SK-N-SH (cell line): ENCODE data around the gene HYCC2. TPM values are rescaled to one million over a fixed set of nuclear protein-coding genes. Genes with fewer than 3 reads are reported as not detected.

Experiments used
- CTCF ChIA-PET: fragments of 300-600, 350-600 bp; formaldehyde crosslinking; extraction: SDS; loops from one replicate; lab custom pipeline; 2021; lab: Yijun Ruan, JAX
- POLR2A ChIA-PET: fragments of 350-600 bp; sonication (Branson Sonifier 250); formaldehyde crosslinking; extraction: SDS; loops from one replicate; lab custom pipeline; 2020; ENCODE audit warnings: antibody characterized with exemption, inconsistent platforms; lab: Yijun Ruan, JAX
- DNase-seq: peaks from one replicate; pipeline ENCODE4 v3.0.0; 2012
- H2AFZ ChIP-seq: fragments of 200-600 bp; sonication (generic); 2 replicates; pipeline ENCODE4 v1.8.1; 2016; ENCODE audit warnings: antibody characterized with exemption, mild to moderate bottlenecking, low read depth
- H3F3A ChIP-seq: fragments of 200-600 bp; sonication (generic); replicated peaks from 2 replicates; pipeline ENCODE3; 2016; ENCODE audit warnings: antibody characterized with exemption, mild to moderate bottlenecking; ENCODE audit not compliant: insufficient read depth
- H3K27ac ChIP-seq, 2 experiments: fragments of 200-500 bp in 1 of 2; fragments of 200-600 bp in 1 of 2; sonication (Bioruptor generic) in 1 of 2; sonication (generic), shearing (Covaris generic) in 1 of 2; 2 replicates each; pipeline versions ENCODE4 v1.5.1 to v1.6.1; 2014 to 2016; ENCODE audit warnings: low read depth in 2 of 2, inconsistent platforms in 1 of 2, low read length in 1 of 2, mild to moderate bottlenecking in 1 of 2, mixed read lengths in 1 of 2
- H3K27me3 ChIP-seq: fragments of 200-600 bp; sonication (generic), shearing (Covaris generic); 2 replicates; pipeline ENCODE4 v1.6.1; 2016; ENCODE audit warnings: mixed run types; ENCODE audit not compliant: insufficient read depth
- H3K36me3 ChIP-seq, 2 experiments: fragments of 200-500 bp in 1 of 2; fragments of 200-600 bp in 1 of 2; sonication (Bioruptor generic) in 1 of 2; sonication (generic) in 1 of 2; replicated peaks in 1 of 2; 2 replicates each; pipeline versions ENCODE3 to v1.5.1; 2014 to 2016; ENCODE audit warnings: low read length in 1 of 2, mild to moderate bottlenecking in 1 of 2; ENCODE audit not compliant: insufficient read depth in 2 of 2, control insufficient read depth in 1 of 2
- H3K4me1 ChIP-seq, 2 experiments: fragments of 200-500 bp in 1 of 2; fragments of 200-600 bp in 1 of 2; sonication (Bioruptor generic) in 1 of 2; sonication (generic), shearing (Covaris generic) in 1 of 2; 2 replicates each; pipeline versions ENCODE4 v1.5.1 to v1.6.1; 2014 to 2016; ENCODE audit warnings: low read depth in 1 of 2, low read length in 1 of 2, mixed run types in 1 of 2; ENCODE audit not compliant: insufficient read depth in 2 of 2, control insufficient read depth in 1 of 2
- H3K4me2 ChIP-seq: fragments of 200-600 bp; sonication (generic), shearing (Covaris generic); 2 replicates; pipeline ENCODE4 v1.6.1; 2017; ENCODE audit warnings: mixed run types
- H3K4me3 ChIP-seq, 2 experiments: fragments of 200-500 bp in 1 of 2; fragments of 200-600 bp in 1 of 2; sonication (Bioruptor generic) in 1 of 2; sonication (generic), shearing (Covaris generic) in 1 of 2; 2 replicates each; pipeline versions ENCODE4 v1.5.1 to v1.8.1; 2014 to 2016; ENCODE audit warnings: low read depth in 2 of 2, inconsistent platforms in 1 of 2, low read length in 1 of 2, mild to moderate bottlenecking in 1 of 2, mixed read lengths in 1 of 2, moderate library complexity in 1 of 2
- H3K79me2 ChIP-seq: fragments of 200-600 bp; sonication (generic); 2 replicates; pipeline ENCODE4 v1.8.1; 2017; ENCODE audit warnings: mild to moderate bottlenecking; ENCODE audit not compliant: insufficient read depth
- H3K9ac ChIP-seq: fragments of 200-600 bp; sonication (generic); 2 replicates; pipeline ENCODE4 v1.6.1; 2017; ENCODE audit warnings: mixed run types
- H3K9me2 ChIP-seq: fragments of 200-600 bp; sonication (generic); 2 replicates; pipeline ENCODE4 v1.6.1; 2017; ENCODE audit warnings: mixed run types
- H3K9me3 ChIP-seq: fragments of 200-600 bp; sonication (generic); 2 replicates; pipeline ENCODE4 v1.6.1; 2017; ENCODE audit warnings: mixed run types, mild to moderate bottlenecking, moderate library complexity
- H4K20me1 ChIP-seq: fragments of 200-600 bp; sonication (generic); 2 replicates; pipeline ENCODE4 v1.6.1; 2017; ENCODE audit warnings: mild to moderate bottlenecking, mixed run types; ENCODE audit not compliant: insufficient read depth
- CHD2 ChIP-seq: fragments of 150-350 bp; IDR thresholded peaks from 2 replicates; pipeline ENCODE4 v1.6.1; 2018; ENCODE audit warnings: low read length; ENCODE audit not compliant: partially characterized antibody
- CTCF ChIP-seq: fragments of 200-600 bp; sonication (generic); IDR thresholded peaks from 2 replicates; pipeline ENCODE4 v1.6.1; 2017; ENCODE audit warnings: antibody characterized with exemption, mild to moderate bottlenecking, moderate library complexity
- EP300 ChIP-seq, 2 experiments: IDR thresholded peaks; 2 replicates each; pipeline versions ENCODE4 v1.4.0 to v1.6.1; 2012; ENCODE audit warnings: borderline replicate concordance in 1 of 2, low read depth in 1 of 2, low read length in 1 of 2
- EZH2phosphoT487 ChIP-seq: fragments of 200-600 bp; sonication (generic); IDR thresholded peaks from 2 replicates; pipeline ENCODE4 v1.6.1; 2017; ENCODE audit warnings: low read depth, mixed run types, mild to moderate bottlenecking, antibody characterized with exemption, moderate library complexity, borderline replicate concordance
- FOSL2 ChIP-seq: IDR thresholded peaks from 2 replicates; pipeline ENCODE4 v1.4.0; 2012; ENCODE audit warnings: low read depth, mild to moderate bottlenecking, moderate library complexity, borderline replicate concordance
- GABPA ChIP-seq: IDR thresholded peaks from 2 replicates; pipeline ENCODE4 v1.4.0; 2012; ENCODE audit warnings: low read depth, mild to moderate bottlenecking
- GATA2 ChIP-seq: sonication (generic); formaldehyde crosslinking; IDR thresholded peaks from 2 replicates; pipeline ENCODE4 v1.5.0; 2020; ENCODE audit warnings: mild to moderate bottlenecking, missing genetic modification reagents
- JUND ChIP-seq: IDR thresholded peaks from 2 replicates; pipeline ENCODE4 v1.4.0; 2012
- MEF2A ChIP-seq: IDR thresholded peaks from 2 replicates; pipeline ENCODE4 v1.4.0; 2012; ENCODE audit warnings: low read depth, borderline replicate concordance
- NRF1 ChIP-seq: IDR thresholded peaks from 2 replicates; pipeline ENCODE4 v1.6.1; 2012; ENCODE audit warnings: low read depth, mild to moderate bottlenecking, low read length
- PBX3 ChIP-seq: IDR thresholded peaks from 2 replicates; pipeline ENCODE4; 2012
- RAD21 ChIP-seq: IDR thresholded peaks from 2 replicates; pipeline ENCODE4 v1.6.1; 2012; ENCODE audit warnings: mild to moderate bottlenecking, low read length
- RFX5 ChIP-seq: IDR thresholded peaks from 2 replicates; pipeline ENCODE4 v1.6.1; 2012; ENCODE audit warnings: mild to moderate bottlenecking, improper control_type of control experiment, low read length
- SIN3A ChIP-seq: IDR thresholded peaks from 2 replicates; pipeline ENCODE4 v1.6.1; 2012; ENCODE audit warnings: low read depth, mild to moderate bottlenecking, low read length, moderate library complexity, borderline replicate concordance
- SMC3 ChIP-seq: IDR thresholded peaks from 2 replicates; pipeline ENCODE4 v1.6.1; 2012; ENCODE audit warnings: low read depth, low read length, improper control_type of control experiment
- TAF1 ChIP-seq: IDR thresholded peaks from 2 replicates; pipeline ENCODE4 v1.6.1; 2012; ENCODE audit warnings: low read depth, mild to moderate bottlenecking, low read length, moderate library complexity, borderline replicate concordance
- USF1 ChIP-seq: IDR thresholded peaks from 2 replicates; pipeline ENCODE4 v1.4.0; 2012; ENCODE audit warnings: low read depth, borderline replicate concordance
- YY1 ChIP-seq: IDR thresholded peaks from 2 replicates; pipeline ENCODE4 v1.4.0; 2012; ENCODE audit warnings: low read depth, mild to moderate bottlenecking
- polyA plus RNA-seq, 3 experiments: library from polyadenylated mRNA; depleted of rRNA; stranded (reverse); fragments of >200 nt; gene quantifications; 2 replicates each; pipeline ENCODE4 v1.2.3, GENCODE V29; 2012
- TF ChIP-seq, protein P1 (sequence below): IDR thresholded peaks from 2 replicates; pipeline ENCODE4 v1.4.0; 2012; ENCODE audit warnings: low read depth, borderline replicate concordance
- TF ChIP-seq, protein P2 (sequence below): IDR thresholded peaks from 2 replicates; pipeline ENCODE4 v1.4.0; 2012; ENCODE audit warnings: low read depth

Gene HYCC2
- polyA plus RNA-seq, 1 of the 3 experiments (the other 2 are of a cell fraction) = 1.2 TPM

DNA sequence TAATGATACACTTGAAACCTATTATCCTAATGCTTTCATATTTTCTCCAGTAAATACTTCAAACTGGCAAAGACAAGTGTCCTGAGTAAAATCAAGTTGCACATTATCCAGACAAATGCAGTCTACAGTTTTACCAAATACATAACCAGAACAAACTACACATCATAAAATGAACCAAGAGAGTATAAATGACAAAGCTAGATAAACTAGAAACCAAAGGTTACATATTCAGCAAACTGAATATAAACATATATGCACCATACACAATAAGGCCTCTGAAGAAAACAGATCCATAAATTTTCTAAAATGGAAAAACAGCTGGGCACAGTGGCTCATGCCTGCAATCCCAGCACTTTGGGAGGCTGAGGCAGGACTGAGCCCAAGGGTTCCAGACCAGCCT, 47.0 kb downstream of the HYCC2 start:
- peaks cover 2 to 47% of the 10 kb centered on the region in 2 experiments for H3K36me3 ChIP-seq
- H3K27ac ChIP-seq = no peak overlapping the region
- H4K20me1 ChIP-seq = no peaks in the 10 kb centered on the region
- H3K4me2 ChIP-seq = no peak overlapping the region
- TF ChIP-seq, protein P1, sequence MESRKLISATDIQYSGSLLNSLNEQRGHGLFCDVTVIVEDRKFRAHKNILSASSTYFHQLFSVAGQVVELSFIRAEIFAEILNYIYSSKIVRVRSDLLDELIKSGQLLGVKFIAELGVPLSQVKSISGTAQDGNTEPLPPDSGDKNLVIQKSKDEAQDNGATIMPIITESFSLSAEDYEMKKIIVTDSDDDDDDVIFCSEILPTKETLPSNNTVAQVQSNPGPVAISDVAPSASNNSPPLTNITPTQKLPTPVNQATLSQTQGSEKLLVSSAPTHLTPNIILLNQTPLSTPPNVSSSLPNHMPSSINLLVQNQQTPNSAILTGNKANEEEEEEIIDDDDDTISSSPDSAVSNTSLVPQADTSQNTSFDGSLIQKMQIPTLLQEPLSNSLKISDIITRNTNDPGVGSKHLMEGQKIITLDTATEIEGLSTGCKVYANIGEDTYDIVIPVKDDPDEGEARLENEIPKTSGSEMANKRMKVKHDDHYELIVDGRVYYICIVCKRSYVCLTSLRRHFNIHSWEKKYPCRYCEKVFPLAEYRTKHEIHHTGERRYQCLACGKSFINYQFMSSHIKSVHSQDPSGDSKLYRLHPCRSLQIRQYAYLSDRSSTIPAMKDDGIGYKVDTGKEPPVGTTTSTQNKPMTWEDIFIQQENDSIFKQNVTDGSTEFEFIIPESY = no peak
- TF ChIP-seq YY1 (no peak), SIN3A (no peak), JUND (no peak), USF1 (no peak), RAD21 (no peak), RFX5 (no peak), NRF1 (no peak), FOSL2 (no peak), GATA2 (CRISPR knock-in tag) (no peak)
- TF ChIP-seq, protein P2, sequence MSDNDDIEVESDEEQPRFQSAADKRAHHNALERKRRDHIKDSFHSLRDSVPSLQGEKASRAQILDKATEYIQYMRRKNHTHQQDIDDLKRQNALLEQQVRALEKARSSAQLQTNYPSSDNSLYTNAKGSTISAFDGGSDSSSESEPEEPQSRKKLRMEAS = no peak
- H3K27me3 ChIP-seq = no peaks in the 10 kb centered on the region
- peaks cover 7% of the 10 kb centered on the region for H3F3A ChIP-seq
- H3K9me3 ChIP-seq = no peaks in the 10 kb centered on the region
- no peak for DNase-seq
- no peaks in the 10 kb centered on the region for H3K9me2 ChIP-seq
- ChIA-PET CTCF (no interaction called here), POLR2A (no interaction called here)
- H3K9ac ChIP-seq = no peak overlapping the region
- no peaks in the 10 kb centered on the region for H3K4me1 ChIP-seq
- peaks cover 55% of the 10 kb centered on the region for H3K79me2 ChIP-seq
- no peak overlapping the region for H3K4me3 ChIP-seq
- no peak overlapping the region for H2AFZ ChIP-seq

- Histone ChIP-seq H3K9ac (no peak overlapping the region), H3K27ac (no peak overlapping the region), H3K9me2 (no peaks in the 10 kb centered on the region), H4K20me1 (no peaks in the 10 kb centered on the region), H3K36me3 (peaks cover 2 to 41% of the 10 kb centered on the region in 2 experiments), H2AFZ (no peak overlapping the region), H3K27me3 (no peaks in the 10 kb centered on the region), H3K4me3 (no peak overlapping the region), H3F3A (peaks cover 7% of the 10 kb centered on the region), H3K4me2 (no peak overlapping the region), H3K4me1 (no peaks in the 10 kb centered on the region), H3K79me2 (peaks cover 29% of the 10 kb centered on the region; the same call in 1 of the 2 replicates), H3K9me3 (no peaks in the 10 kb centered on the region)
- POLR2A ChIA-PET = interaction anchor here (0.5 kb wide), 1 partner anchor 31 kb away, joined by 3 read pairs; no protein-coding TSS in a partner anchor
- no peak for DNase-seq
- CTCF ChIA-PET = no interaction called here
- no peak for TF ChIP-seq USF1
- no peak for TF ChIP-seq RFX5
- TF ChIP-seq CHD2 = no peak
- TF ChIP-seq SIN3A = no peak
- TF ChIP-seq JUND = no peak
- no peak for TF ChIP-seq EZH2phosphoT487
- TF ChIP-seq PBX3 = no peak
- TF ChIP-seq NRF1 = no peak
- no peak for TF ChIP-seq EP300 (IDR thresholded peaks at IDR 0.05; ENCODE audit: borderline replicate concordance in 1 of 2, low read depth in 1 of 2, low read length in 1 of 2)
- TF ChIP-seq CTCF = no peak
- TF ChIP-seq SMC3 = no peak
- no peak for TF ChIP-seq GABPA
- no peak for TF ChIP-seq FOSL2
- TF ChIP-seq MEF2A = no peak
- no peak for TF ChIP-seq TAF1
Observed at GRCh38 chr2:201021914-201022313, 49.6 kb downstream of the HYCC2 start.
